HG03135 (cell line): ENCODE measurements around the gene SLC2A13.

Source experiments
- ATAC-seq: cut with Tn5 transposase; IDR thresholded peaks from one replicate; pipeline ENCODE4 v1.9.1; 2021; ENCODE audit warnings: mild to moderate bottlenecking, moderate library complexity; ENCODE audit not compliant: unreplicated experiment

Gene SLC2A13

DNA sequence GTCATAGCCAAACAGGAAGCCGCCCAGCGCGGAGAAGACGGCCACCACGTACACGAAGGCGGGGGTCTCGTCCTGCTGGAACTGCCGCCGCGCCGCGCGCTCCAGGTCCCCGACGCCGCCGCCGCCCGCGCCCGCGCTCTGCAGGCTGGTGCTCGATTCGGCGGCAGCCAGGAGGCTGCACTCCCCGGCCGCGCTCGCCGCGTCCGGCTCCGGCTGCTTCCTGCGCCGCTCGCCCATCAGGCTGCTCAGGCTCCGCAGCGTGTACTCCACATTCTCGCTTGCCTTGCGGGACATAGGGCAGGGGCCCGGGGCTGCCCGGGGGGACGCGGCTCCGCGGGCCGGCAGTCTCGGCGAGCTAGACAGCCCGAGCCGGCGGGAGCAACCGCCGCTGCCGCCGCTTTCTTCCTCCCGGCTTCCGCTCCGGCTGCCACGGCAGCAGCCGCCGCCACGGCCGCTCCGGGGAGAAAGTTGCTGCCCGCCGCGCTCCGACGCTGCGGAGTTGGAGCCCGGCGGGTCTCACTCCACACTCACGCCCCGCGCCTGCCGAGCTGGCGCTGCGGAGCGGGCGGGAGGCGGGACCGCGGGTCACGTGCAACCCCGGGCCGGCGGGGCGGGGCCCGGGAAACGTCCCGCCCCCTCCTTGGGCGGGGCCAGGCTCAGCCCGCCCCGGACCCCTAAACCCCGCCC lies at the start of gene SLC2A13:
Gene SLC2A13 (minus strand): TSS at position 567 of the 687 bp plus-strand sequence. CDS start 273 bp downstream, at position 294.
- peak; percentile 87 for ATAC-seq

DNA sequence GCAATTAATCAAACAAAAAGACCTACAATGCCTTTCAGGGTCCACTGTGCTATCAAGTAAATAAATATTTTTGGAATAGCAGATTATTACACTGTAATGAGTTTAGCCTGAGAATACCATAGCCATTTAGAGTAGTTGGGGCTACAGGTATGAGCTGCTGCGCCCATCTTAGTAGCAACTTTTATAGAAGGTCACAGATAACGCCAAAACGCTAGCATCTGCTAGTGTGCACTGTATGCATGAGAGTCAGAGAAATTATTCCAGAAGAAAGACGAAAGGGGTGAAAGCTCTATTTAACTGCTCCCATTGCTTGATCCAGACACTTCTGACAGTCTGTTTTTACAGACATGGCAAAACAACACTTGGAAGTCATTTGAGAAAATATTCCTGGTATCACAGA lies 48.5 kb upstream of the SLC2A13 start:
- no peak for ATAC-seq

DNA sequence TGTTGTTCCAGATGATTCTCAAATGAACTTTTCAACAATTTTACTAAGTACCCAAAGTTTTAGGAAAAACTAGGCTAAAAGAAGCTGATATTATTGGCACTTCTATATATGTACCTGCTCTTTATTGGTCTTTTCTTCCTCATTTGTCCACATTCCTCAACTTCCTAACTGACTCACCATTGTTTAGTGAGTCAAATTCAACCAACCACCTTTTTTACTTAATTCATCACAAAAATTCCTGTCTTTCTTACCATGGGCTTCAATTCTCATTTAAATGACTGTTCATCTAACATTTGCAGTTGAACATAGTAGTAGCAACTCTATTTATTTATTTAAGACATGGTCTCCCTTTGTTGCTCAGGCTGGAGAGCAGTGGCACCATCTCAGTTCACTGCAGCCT lies 47.6 kb upstream of the SLC2A13 start:
- no peak for ATAC-seq

DNA sequence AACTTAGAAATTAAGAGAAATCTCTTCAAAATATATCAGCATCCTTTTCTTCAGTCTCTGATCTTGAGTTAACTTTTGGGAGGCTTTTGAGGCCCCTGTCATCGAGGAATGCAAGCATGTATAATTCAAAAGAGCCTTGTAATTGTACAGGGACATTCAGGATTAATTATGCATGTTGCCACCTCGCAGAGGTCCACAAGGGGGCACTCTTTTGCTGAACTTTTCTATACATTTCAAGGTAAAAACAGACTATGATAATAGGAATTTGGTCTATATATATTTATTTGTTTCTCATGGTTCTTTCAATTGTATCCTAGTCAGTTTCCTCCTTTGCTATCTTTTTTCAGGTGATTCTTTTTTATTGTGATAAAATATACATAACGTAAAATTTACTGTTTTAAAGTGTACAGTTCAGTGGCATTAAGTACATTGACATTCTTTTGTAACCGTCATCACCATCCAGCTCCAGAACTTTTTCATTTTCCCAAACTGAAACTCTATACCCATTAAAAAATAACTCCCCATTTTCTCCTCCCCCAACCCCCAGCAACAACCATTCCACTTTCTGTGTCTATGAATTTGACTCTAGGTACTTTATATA lies 47.0 kb upstream of the SLC2A13 start:
- no peak for ATAC-seq

DNA sequence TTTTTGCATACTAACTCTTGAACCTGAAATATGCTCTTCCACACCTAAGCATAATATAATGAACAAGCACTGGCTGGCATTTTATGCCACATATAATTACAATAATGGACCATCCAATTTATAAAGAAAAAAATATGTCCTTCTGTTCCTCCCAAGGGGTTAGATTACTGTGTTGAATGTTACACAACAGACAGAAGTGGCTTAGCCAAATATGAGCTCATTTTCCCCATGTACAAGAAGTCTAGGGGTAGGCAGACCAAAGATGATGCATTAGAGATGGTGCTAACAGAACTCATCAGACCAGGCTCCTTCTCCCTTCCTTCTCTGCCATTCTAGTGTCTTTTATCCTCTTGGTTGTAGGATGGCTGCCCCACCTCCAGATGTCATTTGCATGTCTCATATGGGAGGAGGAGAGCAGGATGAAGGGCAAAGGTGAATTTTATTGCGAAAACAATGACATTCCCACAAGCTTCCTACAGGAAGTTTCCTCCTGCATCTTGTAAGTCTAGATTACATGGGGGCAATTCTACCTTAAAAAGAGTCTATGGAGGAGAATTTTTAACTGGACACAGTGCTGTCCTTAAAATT lies 43.9 kb upstream of the SLC2A13 start:
- no peak for ATAC-seq

DNA sequence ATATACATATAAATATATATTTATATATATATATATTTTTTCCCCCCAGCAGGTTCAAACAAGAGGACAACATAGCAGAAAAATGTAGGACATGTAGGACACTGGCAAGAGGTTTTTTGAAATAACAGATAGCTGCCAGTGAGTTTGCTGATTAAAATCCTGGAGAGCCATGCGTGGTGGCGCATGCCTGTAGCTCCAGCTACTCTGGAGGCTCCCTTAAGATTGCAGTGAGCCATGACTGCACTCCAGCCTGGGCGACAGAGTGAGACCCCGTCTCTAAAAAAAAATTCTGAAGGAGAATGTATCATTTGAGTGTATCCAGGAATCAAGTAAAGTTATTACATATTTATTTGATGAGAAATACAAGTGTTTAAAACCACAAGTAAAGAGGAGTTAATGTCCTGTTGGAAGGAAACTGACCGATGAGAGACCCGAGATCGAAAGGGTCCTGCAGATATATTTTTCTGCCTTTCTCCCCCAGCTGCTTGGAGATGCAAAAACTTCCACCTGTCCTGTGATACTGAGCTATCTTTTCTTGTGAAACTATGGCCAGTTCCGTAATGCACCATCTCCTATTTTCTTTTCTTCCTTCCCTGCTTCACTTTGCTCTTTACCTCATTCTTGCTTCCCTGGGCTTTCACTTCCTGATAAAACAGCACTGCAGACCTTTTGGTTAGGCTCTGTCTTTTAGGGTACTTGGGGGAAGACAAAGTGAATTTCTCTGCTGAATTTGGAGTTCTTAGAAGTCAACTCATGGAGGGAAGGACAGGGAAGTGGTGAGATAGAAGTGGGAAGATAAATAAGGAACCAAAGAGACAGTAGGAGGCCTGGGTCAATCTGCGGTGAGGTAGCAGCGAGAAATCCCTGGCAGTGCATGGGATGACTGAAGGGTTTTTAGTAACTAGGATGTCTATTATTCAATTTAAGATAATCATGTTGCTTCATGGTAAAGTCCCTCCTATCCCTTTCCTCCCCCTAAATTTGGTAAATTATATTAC lies 41.2 kb upstream of the SLC2A13 start:
- ATAC-seq, result no peak

DNA sequence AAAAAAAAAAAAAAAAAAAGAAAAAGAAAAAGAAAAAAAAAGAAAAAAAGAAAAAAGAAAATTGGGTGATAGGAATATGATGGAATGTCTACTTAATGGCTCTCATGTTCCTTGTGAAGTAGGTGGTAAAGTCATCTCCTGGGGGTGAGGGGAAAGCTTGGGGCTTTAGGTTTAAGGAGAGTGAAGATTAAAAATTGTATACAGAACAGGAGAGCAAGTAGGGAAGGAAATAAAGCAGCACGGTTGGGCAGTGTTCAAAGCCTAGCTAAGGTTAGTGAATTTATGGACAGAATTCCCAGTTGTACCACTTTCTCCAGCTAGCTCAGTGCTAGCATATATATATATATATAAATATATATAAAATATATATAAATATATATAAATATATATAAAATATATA lies 40.0 kb upstream of the SLC2A13 start:
- ATAC-seq, result no peak

DNA sequence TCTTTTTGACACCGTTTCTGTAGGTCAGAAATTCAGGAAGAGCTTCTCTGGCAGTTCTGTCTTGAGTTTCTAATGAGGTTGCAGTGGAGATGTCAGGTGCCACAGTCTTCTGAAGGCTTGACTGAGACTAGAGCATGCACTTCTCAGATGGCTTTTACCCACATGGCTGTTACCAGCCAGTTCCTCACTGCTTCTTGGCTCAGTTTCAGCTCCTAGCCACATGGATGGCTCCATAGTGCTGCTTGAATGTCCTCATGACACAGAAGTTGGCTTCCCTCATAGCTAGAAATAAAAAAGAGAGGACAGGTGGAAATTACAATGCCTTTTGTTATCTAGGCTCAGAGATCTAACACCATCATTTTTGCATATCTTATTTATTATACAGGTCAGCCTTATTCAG lies 38.1 kb upstream of the SLC2A13 start:
- ATAC-seq, result no peak

DNA sequence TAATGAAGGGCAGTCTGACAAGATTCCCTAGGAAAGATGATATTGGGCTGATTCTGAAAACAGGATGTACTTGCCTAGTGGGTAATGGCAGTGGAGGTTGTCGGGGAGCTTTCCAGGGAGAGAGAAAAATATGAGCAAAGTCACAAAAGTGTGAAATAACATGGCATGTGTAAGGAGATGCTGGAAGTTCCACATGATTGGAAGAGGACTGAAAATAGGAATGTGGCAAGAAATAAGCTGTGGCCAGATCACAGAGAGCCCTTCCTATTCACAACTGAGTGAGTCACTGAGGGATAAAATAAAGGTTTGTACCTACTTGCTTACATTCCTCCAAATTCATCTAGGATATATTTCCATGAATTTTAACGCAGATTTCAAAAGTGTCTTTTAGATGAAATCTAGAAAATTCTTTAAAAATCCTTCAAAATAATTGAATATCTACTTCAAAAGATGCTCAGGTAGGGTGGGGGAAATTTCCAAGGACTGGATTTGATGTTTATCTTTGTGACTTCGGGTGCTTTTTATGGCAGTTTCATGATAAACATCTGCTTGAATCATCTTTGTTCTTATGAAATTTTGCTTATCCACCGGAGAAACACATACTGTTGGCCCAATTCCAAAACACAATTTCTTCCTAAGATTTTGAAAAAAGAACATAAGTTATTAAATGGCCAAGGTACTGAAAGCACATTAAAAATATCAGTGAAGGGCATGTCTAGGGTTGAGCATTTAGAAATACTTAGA lies 36.3 kb upstream of the SLC2A13 start:
- ATAC-seq, result no peak

DNA sequence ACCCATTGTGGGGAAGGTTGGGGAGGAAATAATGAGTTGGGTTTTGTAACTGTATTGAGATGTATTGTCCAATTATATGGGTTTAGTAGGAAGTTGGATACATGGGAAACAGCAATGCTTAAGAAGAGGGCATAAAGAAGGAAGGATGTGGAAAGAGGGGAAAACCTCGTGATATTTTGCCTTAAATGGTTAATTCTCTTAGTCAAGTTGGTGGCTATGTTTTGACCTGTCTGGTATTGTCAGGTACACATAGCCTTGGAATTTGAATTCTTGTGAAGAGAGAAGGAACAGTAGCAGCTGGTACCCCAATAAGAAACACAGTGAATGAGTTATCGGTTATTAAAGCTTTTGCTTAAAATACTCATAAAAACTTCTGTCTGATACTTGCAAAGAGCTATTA lies 32.6 kb upstream of the SLC2A13 start:
- ATAC-seq, result no peak

DNA sequence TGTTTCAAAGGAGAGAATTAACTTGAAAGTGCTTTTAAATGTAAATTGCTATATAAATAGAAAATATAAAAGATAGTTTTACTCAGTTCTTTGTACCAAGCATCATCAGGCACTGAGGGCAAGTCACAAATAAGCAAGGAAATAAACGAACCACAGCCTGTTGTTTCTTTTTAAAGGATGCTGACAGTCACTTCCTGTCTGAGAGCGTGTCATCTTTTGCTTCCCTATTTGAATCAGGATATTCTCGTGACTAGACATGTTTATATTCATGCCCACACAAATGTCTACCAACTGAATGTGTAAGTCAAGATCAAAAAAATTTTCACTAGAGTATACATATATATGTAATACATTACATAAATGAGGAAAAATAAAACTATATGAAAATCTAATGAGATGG lies 31.4 kb upstream of the SLC2A13 start:
- peak; percentile 73 for ATAC-seq

DNA sequence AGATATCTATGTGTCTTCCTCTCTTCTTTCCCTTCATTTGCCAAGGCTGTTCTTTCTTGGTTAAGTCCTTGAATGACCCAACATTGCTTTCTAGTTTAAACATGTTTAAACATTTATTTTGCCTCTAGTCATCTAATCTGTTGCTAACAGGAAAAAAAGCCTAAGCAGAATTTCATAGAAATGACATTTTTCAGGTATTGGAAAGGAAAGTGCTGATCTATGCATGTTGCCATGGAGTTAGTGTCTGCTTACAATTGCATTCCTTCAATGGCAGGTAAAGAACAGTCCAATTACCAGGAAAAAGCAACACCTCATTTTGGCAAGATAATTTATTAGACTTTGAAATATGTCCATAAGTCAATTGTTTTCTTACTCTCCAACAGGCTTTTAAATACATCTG lies 21.5 kb upstream of the SLC2A13 start:
- ATAC-seq, result no peak

DNA sequence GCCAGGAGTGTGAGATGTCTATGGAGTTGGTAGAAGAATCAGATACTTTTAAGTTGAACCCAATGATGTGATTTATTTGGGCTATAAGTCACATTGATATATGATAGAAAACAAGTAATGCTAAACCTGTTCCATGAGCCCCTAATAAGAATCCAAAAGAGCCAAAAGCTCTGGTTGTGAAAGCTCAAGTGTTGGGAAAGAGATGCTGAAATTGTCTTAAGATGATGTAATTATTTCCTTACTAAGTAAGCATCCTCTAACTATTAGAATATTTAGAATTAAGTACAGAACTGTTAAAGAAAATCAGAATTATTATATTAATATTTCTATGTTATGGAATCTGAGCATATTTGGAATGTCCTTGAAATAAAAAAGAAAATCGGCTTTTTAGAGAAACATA lies 17.6 kb upstream of the SLC2A13 start:
- ATAC-seq, result no peak

DNA sequence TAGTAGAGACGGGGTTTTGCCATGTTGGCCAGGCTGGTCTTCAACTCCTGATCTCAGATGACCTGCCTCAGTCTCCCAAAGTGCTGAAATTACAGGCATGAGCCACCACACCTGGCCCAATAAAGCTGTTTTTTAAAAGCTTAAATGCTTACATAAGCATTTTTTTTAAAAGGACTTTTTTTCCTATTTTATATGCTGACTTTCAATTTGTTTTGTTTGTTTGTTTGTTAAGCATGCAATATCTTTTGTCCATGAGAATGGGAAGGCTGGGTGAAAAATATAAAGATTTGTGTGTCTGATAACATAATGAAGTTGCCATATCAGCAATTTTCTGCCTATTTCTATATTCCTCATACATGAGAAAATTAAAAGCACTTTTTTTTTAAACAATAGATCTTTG lies 17.0 kb upstream of the SLC2A13 start:
- no peak for ATAC-seq

DNA sequence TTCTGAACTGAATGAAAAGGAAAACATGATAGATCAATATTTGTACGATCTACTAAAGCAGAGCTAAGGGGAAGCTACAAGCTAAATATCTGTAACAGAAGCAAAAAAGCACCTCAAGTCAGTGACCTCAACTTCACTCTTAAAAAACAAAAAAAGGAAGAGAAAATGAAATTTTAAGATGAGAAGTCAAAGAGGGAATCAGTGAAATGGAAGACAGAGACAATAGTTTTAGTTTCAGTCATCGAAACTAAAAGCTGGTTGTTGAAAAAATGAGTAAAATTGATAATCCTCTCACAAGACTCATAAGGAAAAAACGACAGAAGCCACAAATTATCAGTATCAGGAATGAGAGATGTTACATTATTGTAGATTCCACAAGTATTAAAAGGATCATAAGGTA lies 11.9 kb upstream of the SLC2A13 start:
- ATAC-seq, result peak; percentile 81

DNA sequence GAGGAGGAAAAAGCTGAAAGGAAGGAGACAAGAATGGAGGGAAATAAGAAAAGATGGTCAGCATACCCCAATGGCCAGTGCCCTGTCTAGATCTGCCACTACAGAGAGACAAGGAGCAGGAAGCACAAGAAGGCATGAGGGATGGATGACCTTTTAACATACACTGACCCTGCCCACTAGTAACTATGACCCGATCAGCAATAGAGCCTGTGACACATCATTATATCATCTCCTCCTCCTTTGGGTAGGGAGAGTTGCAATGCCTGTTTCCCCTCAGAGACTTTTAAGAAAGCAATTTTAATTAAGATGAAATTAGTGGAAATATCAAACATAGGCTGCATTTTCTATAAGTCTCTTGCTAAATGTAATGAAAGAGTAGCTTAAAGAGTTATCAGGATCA lies 4.7 kb upstream of the SLC2A13 start:
- ATAC-seq, result no peak

DNA sequence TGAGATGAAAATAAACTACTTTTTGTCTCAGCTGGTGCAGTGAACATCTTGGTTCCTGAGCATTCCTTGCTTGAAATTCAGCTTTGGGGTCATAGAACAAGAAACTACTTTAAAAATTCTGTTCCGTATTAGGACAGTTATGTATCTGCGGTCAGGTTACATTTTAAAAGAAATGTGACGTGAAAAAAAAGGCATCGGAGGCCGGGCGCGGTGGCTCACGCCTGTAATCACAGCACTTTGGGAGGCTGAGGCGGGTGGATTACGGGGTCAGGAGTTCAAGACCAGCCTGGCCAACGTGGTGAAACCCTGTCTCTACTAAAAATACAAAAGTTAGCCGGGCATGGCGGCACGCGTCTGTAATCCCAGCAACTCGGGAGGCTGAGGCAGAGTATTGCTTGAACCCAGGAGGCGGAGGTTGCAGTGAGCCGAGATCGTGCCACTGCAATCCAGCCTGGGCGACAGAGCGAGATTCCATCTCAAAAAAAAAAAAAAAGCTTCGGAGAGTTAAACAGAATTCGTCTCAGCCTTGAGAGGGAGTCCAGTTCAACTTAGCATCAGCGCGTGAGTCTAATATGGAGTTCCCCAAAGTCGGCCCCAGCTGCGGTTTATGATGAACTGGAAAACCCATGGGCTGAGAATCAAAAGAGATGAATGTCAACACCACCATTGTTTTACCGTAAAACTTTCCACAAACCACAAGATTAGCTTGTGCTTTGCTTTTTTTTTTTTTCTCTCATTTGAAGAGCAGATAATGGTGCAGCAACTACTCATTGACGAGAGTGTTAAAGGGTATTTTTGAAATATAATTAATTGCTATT lies 2.1 kb upstream of the SLC2A13 start:
- ATAC-seq, result no peak

DNA sequence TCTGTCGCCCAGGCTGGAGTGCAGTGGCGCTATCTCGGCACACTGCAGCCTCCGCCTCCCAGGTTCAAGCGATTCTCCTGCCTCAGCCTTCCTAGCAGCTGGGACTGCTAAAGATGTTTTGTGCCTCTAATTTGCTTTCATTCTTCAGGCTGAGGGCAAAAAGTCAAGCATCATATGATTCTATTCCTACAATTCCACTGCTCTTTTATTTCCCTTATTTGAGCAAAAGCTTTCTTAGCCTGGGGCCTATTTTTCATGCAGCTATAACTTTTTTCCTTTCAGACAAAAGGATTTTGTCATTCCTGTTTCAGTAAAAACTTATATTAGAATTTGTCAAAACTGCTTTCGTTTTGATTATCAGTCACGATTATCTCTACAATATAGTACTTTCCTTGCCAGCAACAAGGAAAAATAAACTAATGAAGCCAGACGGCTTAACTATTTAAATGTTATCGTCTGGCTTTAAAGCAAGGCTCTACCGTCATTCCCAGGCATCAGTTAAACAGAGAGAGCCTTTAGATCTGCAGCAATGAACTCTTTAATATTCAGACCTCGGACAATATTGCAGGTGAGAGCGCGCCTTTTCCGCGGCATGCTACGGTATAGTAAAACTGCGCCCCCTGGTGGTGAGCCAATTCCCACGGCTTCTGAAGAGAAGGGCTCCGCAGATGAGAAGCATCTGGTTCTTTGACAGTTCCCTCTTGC lies 1.4 kb upstream of the SLC2A13 start:
- ATAC-seq, result peak; percentile 31

DNA sequence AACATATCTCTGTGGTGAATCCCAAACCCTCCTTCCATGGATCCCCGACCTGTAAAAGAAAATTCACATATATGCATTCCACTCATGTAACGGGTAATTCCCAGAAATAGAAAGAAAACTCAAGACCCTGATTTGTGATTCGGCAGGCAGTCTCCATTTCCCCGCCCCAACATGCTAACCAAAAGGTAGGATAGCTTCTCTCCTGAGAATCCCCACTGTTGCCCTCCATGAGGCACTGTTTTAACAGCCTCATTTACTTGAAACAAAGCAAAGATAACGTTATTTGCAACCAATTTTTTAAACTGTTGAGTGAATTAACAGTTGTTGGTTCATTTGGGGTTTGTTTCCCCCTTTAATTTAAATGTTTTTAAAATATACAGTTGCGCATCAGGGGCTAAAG lies 774 bp upstream of the SLC2A13 start:
- no peak for ATAC-seq
